KBM-7 (cell line): ENCODE data around the gene TANGO2.

Source experiments
- DNase-seq: peaks from one replicate; pipeline ENCODE4 v3.0.0-alpha.2; 2015
- in situ Hi-C: fragments of 300-500 bp; cut with MboI; formaldehyde crosslinking; loops from 2 replicates; pipeline ENCODE4 v1.14.3; 2020; ENCODE audit warnings: low sequenced_read_pairs, low pct_unique_long_range_greater_than_20kb, mixed read lengths

The TANGO2 gene

GRCh38 chr22:19992481-19992911 is 28.4 kb upstream of the TANGO2 start:
- DNase-seq: no peak
- in situ Hi-C loops: loop anchor here (10.0 kb wide), 1 partner anchor 62 kb away; no protein-coding TSS in a partner anchor

- in situ Hi-C loops: loop anchor here (10.0 kb wide), 1 partner anchor 62 kb away; no protein-coding TSS in a partner anchor
- DNase-seq: no peak
These were observed 28.0 kb upstream of the TANGO2 start for GRCh38 chr22:19992921-19993355.

GRCh38 chr22:19993926-19994325 is 27.0 kb upstream of the TANGO2 start:
- no peak for DNase-seq
- in situ Hi-C loops: loop anchor here (10.0 kb wide), 1 partner anchor 61 kb away; no protein-coding TSS in a partner anchor

- in situ Hi-C loops: loop anchor here (10.0 kb wide), 1 partner anchor 60 kb away; no protein-coding TSS in a partner anchor
- DNase-seq: no peak
These were observed 25.9 kb upstream of the TANGO2 start for GRCh38 chr22:19994851-19995610.

GRCh38 chr22:19995611-19996339 is 25.1 kb upstream of the TANGO2 start:
- no peak for DNase-seq
- in situ Hi-C loops: loop anchor here (10.0 kb wide), 1 partner anchor 59 kb away; no protein-coding TSS in a partner anchor

- in situ Hi-C loops: loop anchor here (10.0 kb wide), 1 partner anchor 58 kb away; no protein-coding TSS in a partner anchor
- no peak for DNase-seq
These were observed 24.1 kb upstream of the TANGO2 start for GRCh38 chr22:19996694-19997384.

GRCh38 chr22:19997561-19998231 is 23.2 kb upstream of the TANGO2 start:
- DNase-seq: no peak
- in situ Hi-C loops: loop anchor here (10.0 kb wide), 1 partner anchor 57 kb away; no protein-coding TSS in a partner anchor

- DNase-seq: no peak
- in situ Hi-C loops: loop anchor here (10.0 kb wide), 1 partner anchor 56 kb away; no protein-coding TSS in a partner anchor
These were observed 22.5 kb upstream of the TANGO2 start for GRCh38 chr22:19998232-19998951.

- no peak for DNase-seq
- in situ Hi-C loops: loop anchor here (10.0 kb wide), 1 partner anchor 56 kb away; no protein-coding TSS in a partner anchor
These were observed 21.7 kb upstream of the TANGO2 start for GRCh38 chr22:19998991-19999820.

- in situ Hi-C loops: loop anchor here (25.0 kb wide), 1 partner anchor 88 kb away; no protein-coding TSS in a partner anchor
- no peak for DNase-seq
These were observed 20.4 kb upstream of the TANGO2 start for GRCh38 chr22:20000246-20001081.

GRCh38 chr22:20001082-20001638 is 19.8 kb upstream of the TANGO2 start:
- in situ Hi-C loops: loop anchor here (25.0 kb wide), 1 partner anchor 89 kb away; no protein-coding TSS in a partner anchor

GRCh38 chr22:20002128-20002527 is 18.8 kb upstream of the TANGO2 start:
- in situ Hi-C loops: loop anchor here (25.0 kb wide), 1 partner anchor 90 kb away; no protein-coding TSS in a partner anchor

More at GRCh38 chr22:20001082-20001638, 19.8 kb upstream of the TANGO2 start:
- DNase-seq: peak; percentile 38

GRCh38 chr22:20002636-20003035 is 18.3 kb upstream of the TANGO2 start:
- no peak for DNase-seq
- in situ Hi-C loops: loop anchor here (25.0 kb wide), 1 partner anchor 90 kb away; no protein-coding TSS in a partner anchor

More at GRCh38 chr22:20002128-20002527, 18.8 kb upstream of the TANGO2 start:
- no peak for DNase-seq

- no peak for DNase-seq
- in situ Hi-C loops: loop anchor here (25.0 kb wide), 1 partner anchor 91 kb away; no protein-coding TSS in a partner anchor
These were observed 17.6 kb upstream of the TANGO2 start for GRCh38 chr22:20003304-20003703.

- in situ Hi-C loops: loop anchor here (25.0 kb wide), 1 partner anchor 92 kb away; no protein-coding TSS in a partner anchor
- no peak for DNase-seq
These were observed 16.4 kb upstream of the TANGO2 start for GRCh38 chr22:20004464-20004863.
